Esophagus squamous epithelium (tissue), 4 donors: ENCODE results near the gene TMPRSS11A.

Experiments
- POLR2A ChIP-seq, 4 donors: fragments of 450-650 bp; IDR thresholded peaks; one replicate each; pipeline ENCODE4 v1.6.1; 2017; ENCODE audit warnings: antibody characterized with exemption in 4 of 4, mild to moderate bottlenecking in 4 of 4, moderate library complexity in 3 of 4
- TF ChIP-seq, protein P1 (sequence below), 6 experiments: fragments of 450-650 bp in 4 of 6; fragments of 200-600 bp in 2 of 6; sonication (generic) in 2 of 6; IDR thresholded peaks; one replicate each; pipeline ENCODE4 v1.5.1; 2016 to 2019; ENCODE audit warnings: antibody characterized with exemption in 6 of 6, mild to moderate bottlenecking in 4 of 6, moderate library complexity in 4 of 6

DNA sequence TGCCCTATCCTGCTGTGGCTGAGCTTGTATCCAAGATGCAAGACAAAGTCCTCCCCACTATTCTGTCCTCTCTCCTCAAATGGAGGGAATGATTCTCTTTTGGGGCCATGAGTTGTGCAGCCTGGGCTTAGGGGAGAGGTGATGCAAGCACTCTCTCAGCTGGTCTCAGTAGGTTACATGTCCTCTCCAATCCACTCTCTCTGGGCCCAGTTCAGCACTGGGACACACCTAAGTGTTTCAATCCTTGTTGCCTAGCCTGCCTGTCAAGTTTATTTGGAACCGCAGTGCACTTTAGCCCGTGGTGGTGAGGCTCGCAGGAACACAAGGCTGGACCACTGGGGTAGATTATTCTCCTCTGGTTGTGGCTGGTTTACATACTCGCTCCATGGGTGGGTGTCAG, 55.6 kb downstream of the TMPRSS11A start:
- TF ChIP-seq POLR2A (IDR thresholded peaks at IDR 0.05), result no peak
- TF ChIP-seq, protein P1, sequence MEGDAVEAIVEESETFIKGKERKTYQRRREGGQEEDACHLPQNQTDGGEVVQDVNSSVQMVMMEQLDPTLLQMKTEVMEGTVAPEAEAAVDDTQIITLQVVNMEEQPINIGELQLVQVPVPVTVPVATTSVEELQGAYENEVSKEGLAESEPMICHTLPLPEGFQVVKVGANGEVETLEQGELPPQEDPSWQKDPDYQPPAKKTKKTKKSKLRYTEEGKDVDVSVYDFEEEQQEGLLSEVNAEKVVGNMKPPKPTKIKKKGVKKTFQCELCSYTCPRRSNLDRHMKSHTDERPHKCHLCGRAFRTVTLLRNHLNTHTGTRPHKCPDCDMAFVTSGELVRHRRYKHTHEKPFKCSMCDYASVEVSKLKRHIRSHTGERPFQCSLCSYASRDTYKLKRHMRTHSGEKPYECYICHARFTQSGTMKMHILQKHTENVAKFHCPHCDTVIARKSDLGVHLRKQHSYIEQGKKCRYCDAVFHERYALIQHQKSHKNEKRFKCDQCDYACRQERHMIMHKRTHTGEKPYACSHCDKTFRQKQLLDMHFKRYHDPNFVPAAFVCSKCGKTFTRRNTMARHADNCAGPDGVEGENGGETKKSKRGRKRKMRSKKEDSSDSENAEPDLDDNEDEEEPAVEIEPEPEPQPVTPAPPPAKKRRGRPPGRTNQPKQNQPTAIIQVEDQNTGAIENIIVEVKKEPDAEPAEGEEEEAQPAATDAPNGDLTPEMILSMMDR (IDR thresholded peaks at IDR 0.05), result no peak
